Renal cortex interstitium (tissue), 15 donors: ENCODE measurements around the gene BEST3. TPM values are rescaled to one million over a fixed set of nuclear protein-coding genes. Genes with fewer than 3 reads are reported as not detected.
A peak's percentile ranks its signal among the peaks of the same experiment; 100 is the strongest.

Experiments used
- DNase-seq, 11 donors: peaks; one replicate each; pipeline ENCODE4 v3.0.0-alpha.2; 2013; ENCODE audit warnings: low read depth in 9 of 11, low spot score in 4 of 11; ENCODE audit errors: extremely low read depth in 1 of 11
- long read RNA-seq, 16 experiments: transcript quantifications; one replicate each; lab custom pipeline, GENCODE V29; 2026
- polyA plus RNA-seq, 3 donors: library from polyadenylated mRNA; unstranded; fragments of 120-200 nt; gene quantifications; one replicate each; pipeline ENCODE4 v1.2.1, GENCODE V29; 2013; ENCODE audit not compliant: insufficient read length in 3 of 3

BEST3 gene
- under 1 TPM; 0.20 to 0.36 (median 0.30) TPM for polyA plus RNA-seq
- long read RNA-seq, donor 1: 0 reads
- long read RNA-seq, donor 2, partial matches to known transcripts: 0 of 1 reads
- long read RNA-seq, donor 2, other reads (novel, unspliced or antisense): 0 of 1 reads
- long read RNA-seq, donor 3: 0 reads
- long read RNA-seq, donor 4: 0 reads
- long read RNA-seq, donor 5: 0 reads
- long read RNA-seq, donor 6: 0 reads
- long read RNA-seq, donor 7: 0 reads
- long read RNA-seq, donor 8: 0 reads
- long read RNA-seq, donor 9: 0 reads
- long read RNA-seq, donor 10: 0 reads
- long read RNA-seq, donor 11: 0 reads
- long read RNA-seq, donor 12: 0 reads
- long read RNA-seq, donor 13: 0 reads
- long read RNA-seq, donor 14: 0 reads
- long read RNA-seq, donor 15: 0 reads
- long read RNA-seq, donor 16: 0 reads

DNA sequence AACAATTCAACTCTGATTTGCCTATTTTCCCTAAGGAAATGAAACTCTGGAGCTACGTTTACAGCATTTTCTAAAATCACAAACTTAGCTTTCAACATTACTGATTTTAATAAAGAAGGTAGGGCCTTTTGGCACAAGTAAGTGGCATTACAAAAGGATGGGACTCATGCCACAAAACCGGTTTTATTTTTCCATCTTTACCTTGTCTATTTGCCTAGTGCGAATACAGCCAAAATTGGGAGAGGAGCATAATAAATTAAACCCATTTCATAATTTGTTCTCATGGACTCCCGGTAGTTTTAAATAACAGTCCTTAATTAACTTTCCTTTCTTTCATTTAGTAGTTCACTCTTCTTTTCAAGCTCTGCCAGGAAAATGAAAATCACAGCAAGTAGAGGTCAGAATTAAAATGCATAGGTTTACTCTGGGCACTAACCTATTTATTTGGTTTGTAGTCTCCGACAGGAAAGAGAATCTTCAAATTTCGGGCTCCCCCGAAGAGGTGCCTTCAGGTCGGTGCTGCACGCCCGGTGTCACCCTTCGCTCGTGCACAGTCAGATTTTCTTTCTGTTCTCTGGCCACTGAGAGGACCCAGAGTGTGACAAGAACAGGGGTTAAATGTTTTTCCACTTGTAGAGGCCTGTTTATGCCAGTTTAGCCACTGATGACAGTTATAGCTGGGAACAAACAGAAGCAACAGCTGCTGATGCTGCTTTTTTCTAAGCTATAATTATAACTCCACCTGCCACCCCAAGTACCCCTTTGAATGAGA lies at the start of gene BEST3:
BEST3 (minus strand) TSS at position 535 of the 772 bp plus-strand sequence. CDS start 1,505 bp downstream, outside the sequence.
- no peak for DNase-seq

DNA sequence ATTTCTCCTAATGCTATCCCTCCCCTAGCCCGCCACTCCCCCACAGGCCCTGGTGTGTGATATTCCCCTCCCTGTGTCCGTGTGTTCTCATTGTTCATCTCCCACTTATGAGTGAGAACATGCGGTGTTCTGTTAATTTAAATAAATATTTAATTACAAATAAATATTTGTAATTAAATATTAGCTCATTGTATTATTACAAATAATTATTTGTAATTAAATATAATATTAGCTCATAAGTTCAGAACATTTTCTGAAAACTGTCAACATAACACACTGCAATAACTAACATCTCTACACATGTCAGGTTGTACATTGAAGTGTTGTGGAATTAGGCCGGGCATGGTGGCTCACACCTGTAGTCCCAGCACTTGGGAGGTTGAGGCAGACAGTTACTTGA lies 45.0 kb upstream of the BEST3 start:
- no peak for DNase-seq

DNA sequence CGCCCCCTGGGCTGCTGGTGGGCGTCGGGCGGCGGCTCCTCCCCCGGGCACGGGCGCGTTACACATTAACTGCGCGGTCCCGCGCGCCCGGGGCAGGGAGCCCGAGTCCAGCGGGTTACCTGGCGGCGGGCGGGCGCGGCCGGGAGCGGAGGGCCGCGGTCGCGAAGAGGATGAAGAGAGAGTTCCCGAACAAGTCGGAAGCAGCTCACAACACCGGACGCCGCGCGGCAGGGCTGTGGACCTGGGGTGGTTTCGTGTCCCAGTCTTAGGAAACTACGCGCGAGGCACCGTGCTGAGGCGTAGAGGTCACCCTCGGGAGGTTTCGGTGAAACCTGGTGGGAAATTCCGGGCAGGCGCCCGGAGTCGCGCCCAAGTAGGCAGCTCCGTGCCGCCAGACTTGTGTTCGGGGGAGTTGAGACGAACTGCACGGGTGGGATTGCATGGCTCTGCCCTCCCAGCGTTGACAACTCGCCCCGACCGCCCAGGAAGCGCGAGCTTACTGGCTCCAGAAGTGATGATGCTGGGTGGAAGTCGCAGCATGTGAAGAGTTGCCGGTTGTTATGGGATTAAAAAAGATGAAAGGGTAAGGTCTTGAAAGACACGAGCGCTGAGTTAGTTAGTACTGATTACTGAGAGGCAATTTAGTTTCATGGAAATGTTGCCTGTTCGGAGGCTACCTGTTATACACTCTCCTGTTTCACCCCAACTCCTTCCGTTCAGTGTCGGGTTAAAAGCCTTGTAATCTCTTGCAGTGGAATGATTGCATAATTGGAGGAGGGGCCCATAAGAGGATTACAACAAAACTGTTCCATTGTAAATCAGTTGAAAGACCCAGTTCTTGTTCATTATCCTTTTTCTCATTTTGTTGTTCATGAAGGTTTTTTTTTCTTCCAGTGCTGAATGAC lies 40.4 kb upstream of the BEST3 start:
- DNase-seq: peak; percentile 29 to 54 (median 48)

DNA sequence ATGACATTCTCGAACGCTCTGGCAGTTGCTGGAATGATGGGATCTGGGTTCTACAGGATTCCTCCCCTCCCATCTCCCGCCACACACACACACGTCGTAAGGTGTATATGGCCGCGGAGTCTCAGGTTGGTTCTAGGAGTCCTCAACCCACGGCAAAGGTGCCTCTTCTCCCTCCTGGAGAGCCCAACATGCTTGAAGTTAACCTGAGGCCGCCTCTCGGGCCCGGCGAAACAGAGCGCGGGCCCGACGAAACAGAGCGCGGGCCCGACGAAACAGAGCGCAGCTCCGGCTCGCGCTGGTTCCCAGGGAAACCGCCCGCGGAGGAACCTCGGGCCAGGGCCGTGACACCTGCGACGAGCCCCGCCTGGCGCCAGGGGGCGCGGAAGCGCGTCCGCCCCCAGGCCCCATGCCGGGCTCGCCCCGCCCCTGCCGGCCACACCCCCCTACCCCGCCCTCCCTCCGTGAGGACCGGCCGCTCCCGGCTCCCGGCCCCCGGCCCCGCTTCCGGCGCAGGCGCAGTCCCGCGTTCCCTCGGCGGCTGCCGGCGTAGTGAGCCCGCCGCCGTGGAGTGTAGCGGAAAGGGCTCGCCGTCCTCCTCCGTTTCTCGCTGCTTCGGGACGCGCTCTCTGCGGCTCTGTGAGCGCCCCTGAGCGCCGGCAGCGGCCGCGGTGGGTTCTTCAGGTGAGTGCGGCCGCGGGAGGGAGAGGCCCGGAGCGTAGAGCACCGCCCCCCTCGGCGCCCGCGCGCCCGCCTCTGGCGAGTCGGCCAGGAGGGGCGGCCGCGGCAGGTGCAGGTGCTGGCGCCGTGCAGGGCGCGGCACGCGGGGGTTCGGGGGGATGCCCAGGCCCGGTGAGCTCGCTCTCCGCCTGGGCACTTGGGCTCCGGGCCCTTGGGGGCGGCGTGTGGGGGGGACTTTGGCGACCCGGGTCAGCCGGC lies 39.5 kb upstream of the BEST3 start, which contains the start of gene RAB3IP:
RAB3IP (plus strand) TSS at position 510 of the 936 bp plus-strand sequence. CDS start 16,549 bp downstream, outside the sequence.
- peak; percentile 67 to 87 (median 81) for DNase-seq

DNA sequence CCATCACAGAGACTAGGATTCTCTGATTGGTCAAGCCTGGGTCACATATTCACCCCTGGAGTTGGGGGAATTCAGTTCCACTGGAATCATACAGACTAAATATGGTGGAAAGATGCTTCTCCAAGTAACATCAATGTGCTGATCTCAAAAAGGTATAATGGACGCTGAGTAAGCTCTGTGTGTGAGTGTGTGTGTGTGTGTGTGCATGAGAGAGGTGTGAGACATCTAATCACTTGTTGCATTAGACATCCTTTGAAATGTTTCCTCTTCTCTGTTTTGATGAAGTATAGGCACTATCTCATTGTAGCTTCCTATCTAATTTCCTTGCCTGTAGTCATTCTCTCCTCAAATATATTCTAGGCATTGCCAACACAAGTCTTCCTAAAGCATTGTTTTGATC lies 34.5 kb upstream of the BEST3 start:
- no peak for DNase-seq

DNA sequence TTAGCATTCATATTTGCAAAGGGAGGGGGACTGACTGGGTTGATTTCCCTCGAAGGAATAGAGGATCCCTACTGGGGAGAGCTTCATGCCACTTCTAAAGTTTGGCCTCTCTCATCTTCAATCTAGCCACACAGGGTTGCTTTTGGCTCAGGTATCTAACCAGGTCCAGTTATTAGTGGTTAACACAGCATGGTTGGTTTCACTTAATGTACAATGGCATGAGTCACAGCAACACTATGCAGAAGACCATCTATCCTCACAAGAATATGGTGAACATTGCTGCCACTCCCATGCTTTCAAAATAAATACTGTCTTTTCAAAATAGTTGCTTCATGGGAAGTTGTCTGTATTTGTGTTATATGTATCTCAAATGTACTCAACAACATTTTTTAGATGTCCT lies 33.0 kb upstream of the BEST3 start:
- no peak for DNase-seq

DNA sequence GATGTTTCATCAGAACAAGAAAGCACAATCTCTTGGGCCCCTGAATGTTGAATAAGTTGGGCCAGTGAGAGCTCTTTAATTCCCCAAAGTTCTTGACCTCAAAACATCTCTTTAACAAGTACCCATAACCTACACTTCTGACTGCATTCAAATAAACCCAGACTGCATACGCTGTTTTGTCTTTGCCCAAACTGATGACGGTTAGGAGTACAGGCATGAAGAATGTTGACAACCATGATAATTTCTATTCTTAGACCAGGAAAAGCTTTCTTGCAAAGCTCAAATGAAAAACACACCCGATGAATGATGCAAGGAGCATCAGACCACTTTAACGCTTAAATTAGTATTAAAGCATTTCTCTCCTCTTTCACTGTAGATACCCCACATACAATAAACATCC lies 27.8 kb upstream of the BEST3 start:
- DNase-seq: no peak

DNA sequence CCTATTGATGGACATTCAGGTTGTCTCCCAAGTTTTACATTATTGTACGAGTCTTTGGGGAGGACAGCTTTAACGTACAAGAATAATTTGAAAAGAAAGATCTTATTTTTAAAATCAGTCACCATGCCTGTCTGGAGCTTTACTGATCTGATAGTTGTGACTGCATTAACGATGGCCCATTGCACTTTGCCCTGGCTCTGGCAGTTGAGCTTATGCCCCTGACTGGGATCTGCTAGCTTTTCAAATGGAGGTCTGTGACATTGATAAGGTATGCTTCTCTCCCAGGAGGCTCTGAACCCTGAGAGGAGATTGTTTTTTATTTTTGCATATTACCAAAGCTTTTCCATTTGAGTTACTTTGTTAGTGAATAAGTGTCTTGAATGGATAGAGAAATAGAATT lies 21.6 kb upstream of the BEST3 start:
- no peak for DNase-seq

DNA sequence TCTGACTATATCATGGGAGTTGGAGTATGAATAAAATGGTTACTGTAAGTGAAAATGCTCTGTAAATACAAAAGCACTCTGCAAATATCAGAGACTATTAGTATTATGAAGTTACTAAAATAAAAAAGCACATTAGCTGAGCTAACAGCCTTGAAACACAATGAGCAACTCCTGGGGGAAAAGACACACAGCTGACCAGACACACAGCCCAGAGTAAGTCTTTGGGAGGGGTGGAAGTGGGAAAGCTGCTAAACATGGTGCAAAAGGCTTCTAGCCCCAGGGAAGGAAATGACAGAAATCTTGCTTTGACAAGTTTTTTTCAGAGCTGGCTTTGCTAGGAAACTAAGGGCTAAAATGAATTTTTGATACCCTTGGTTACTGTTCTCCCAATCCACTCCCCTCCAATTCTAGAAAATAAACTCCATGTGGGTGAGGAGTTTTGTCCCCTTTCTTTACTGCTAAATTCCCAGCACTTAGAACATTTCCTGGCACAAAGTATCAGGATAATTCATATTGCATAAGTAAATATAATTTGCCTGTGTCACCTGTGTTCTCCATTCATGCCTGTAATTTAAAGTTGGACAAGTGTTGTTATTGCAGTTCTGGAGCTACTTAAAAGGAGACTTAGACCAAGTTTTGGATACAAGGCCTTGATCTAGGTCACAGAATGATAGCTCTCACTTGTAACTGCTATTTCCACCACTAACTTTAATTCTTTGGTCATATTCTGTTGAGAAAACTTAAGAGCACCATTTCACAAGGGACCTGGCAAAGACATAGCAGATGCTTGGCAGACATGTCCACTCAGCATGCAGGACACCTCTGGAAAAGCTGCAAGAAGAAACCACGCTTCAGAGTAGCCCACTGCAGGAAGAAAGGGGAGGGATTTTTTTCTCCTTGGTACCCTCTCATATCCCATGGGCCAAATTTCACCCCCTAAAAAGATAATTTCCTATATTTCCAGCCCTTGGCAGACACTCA lies 20.5 kb upstream of the BEST3 start:
- no peak for DNase-seq

DNA sequence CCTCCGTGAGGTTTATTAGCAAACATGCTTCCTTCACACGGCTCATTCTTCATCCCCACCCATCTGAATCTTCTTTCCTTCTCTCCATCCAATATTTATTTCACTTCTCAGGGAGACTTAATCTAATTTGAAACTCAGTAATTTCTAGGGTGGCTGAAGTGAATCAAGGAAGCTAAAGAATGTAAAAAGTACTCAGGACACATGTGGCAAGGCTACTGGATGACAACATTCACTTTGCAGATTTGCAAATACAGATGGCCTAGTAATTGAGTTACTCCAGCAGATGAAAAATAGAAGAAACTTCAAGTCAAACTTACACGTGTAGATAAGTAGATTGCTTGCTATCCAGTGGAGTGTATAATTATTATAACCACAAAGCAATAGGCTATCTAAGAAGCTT lies 15.4 kb upstream of the BEST3 start:
- no peak for DNase-seq

DNA sequence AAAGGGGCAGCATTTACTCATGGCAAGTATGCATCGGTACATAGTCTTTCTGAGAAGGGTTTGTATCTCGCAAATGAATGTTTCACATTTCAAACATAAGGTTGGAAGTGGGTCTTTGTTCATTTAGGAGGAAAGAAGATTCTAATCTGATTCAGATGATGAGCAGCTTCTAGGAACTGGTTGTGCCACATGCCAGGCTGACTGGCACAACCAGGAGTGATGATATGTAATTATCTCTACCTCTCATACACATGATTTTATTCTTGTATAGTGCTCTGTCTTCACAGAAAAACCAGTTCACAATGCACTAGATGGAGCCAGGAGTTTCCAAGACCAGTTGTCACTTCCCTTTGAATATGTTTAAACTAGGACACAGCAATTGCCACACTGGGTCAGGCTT lies 13.7 kb upstream of the BEST3 start:
- no peak for DNase-seq

DNA sequence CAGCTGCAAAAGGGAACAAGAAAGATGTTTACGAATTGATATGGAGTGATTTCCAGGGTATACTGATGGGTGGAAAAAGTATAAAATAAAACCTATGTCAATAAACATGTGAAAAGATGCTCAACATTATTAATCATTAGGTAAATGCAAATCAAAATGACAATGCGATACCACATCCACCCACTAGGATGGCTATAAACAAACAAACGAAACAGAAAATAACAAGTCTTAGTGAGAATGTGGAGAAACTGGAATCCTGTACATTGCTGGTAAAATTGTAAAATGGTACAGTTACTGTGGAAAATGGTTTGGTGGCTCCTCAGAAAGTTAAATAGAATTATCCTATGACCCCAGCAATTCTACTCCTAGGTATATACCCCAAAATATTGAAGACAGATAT lies 9.5 kb upstream of the BEST3 start:
- DNase-seq: no peak

DNA sequence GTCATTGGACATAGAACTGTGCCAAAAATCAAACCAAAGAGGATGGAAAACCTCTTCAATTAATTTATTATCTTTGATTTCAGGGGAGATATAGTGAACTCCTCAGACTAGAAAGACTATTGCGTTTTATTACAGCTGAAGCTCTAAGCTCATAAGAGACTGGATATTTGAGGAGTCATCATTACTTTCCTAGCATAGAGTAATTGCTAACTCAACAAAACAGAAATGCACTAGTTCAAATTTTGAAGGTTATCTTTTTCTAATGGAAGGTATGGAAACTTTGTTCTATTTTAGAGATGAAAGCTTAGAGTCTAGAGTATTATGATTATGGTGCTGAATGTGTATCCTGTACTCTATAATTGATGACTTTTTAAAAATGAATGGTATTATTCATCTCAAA lies 5.3 kb upstream of the BEST3 start:
- no peak for DNase-seq

DNA sequence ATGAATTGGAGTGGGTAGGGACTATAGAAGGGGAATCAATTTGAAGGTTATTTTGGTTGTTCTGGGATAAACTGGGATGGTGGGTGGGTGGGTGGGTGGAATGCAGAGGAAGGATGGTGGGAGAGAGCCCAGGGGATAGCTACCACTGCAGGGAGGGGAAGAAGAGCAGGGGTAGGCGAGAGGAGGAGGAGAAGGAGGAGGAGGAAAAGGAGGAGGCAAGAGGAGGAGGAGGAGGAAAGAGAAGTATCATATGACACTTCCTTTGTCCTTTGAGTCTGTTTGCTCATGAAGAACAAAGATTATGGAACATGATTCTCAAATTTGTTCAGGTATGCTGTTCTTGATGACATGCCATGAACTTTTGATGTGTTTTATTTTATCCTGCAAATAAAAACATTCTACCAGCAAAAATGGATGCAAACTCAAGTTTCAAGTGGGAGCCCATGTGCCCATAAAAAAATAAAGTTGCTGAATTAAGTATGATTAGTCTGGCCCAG lies 4.1 kb upstream of the BEST3 start:
- DNase-seq: no peak

DNA sequence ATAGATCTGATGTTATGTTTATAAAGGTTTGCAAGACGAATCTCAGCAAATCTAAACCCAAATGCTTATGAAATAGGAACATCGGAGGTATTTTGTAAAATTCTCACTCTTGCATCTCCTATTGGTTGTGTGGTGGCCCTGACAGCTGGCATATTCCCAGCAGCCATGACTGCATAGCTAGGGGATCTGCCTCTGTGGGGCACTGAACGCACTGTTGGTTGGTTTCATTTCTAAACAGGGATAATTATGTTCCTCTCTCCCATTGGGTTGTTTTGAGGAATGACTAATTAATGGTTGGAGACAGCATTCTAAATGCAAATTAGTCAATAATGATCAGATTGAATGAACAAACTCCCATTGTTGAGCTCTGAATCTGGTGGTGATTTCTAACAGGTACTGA lies 2.7 kb upstream of the BEST3 start:
- no peak for DNase-seq

DNA sequence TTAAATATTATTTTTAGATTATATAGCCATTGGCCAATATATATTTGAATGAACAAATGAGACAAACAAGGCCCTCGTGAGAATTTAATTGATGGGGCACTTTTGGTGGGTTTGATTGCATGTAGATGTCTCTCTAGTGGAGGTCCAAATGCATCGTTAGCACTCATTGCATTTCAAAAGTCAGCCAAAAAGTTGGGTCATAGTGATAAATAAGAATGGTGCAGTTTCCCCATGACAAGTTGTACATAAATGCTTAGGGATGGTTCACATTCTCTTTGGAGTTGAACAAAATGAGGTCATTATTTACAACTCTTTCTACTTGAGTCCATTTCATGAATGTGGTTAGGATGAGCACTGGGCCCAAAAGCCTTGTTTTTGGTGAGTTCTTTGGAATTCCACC lies 1.0 kb downstream of the BEST3 start:
- DNase-seq: no peak

DNA sequence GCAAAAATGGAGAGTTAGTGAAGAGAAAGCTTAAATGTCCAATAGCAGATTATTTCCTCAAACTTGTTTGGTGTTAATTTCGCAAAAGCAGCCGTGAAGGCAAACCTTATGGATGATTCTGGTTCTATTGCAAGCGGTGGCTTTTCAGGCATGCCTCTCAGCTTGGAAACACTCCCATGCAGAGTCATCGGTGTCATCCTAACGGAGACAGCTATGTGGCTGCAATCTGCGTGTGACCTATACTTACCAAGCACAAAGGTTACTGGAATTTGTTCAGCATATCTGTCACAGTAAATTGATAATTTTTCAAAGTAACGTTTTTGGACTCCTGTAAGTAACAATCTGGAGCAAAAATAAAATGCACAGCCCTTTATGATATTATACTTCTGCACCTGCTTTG lies 5.0 kb downstream of the BEST3 start:
- DNase-seq: no peak
